Fibroblast of lung (primary cell): ENCODE results near the gene MYO1E. TPM values are rescaled to one million over a fixed set of nuclear protein-coding genes. Genes with fewer than 3 reads are reported as not detected.
"Not testable (repeated sequence)": the region's sequence is repeated elsewhere in the genome, so short reads cannot be mapped to it uniquely, and the experiment has no call there.

Source experiments
- DNase-seq, 2 donors: peaks; one replicate each; pipeline versions ENCODE4 v3.0.0 to v3.0.0-alpha.2; 2010; ENCODE audit warnings: low read depth in 2 of 2
- H2AFZ ChIP-seq: 2 replicates; pipeline ENCODE4 v1.5.1; 2012; ENCODE audit warnings: low read length, control low read depth, inconsistent platforms
- H3K27ac ChIP-seq: 2 replicates; pipeline ENCODE4 v1.5.1; 2011; ENCODE audit warnings: low read length, control low read depth; ENCODE audit not compliant: insufficient read depth
- H3K27me3 ChIP-seq: 2 replicates; pipeline ENCODE4 v1.5.1; 2011; ENCODE audit warnings: mild to moderate bottlenecking, low read length; ENCODE audit not compliant: control insufficient read depth, insufficient read depth
- H3K36me3 ChIP-seq: 2 replicates; pipeline ENCODE4 v1.5.1; 2011; ENCODE audit warnings: low read length; ENCODE audit not compliant: control insufficient read depth, insufficient read depth
- H3K4me1 ChIP-seq: 2 replicates; pipeline ENCODE4 v1.5.1; 2011; ENCODE audit warnings: low read length; ENCODE audit not compliant: control insufficient read depth, insufficient read depth; ENCODE audit errors: extremely low read depth
- H3K4me2 ChIP-seq: 2 replicates; pipeline ENCODE4 v1.5.1; 2011; ENCODE audit warnings: low read length, control low read depth; ENCODE audit not compliant: insufficient read depth; ENCODE audit errors: extremely low read depth
- H3K4me3 ChIP-seq, 4 experiments: fragments of 200-600 bp in 1 of 4; sonication (generic) in 1 of 4; replicated peaks in 1 of 4; 2 replicates each; pipeline ENCODE4 v1.5.1; 2011 to 2016; ENCODE audit warnings: low read length in 4 of 4, low read depth in 3 of 4, mild to moderate bottlenecking in 3 of 4, control low read depth in 2 of 4, inconsistent platforms in 1 of 4, mixed read lengths in 1 of 4; ENCODE audit not compliant: insufficient read depth in 1 of 4; ENCODE audit errors: control extremely low read depth in 1 of 4
- H3K79me2 ChIP-seq: 2 replicates; pipeline ENCODE4 v1.5.1; 2012; ENCODE audit warnings: mild to moderate bottlenecking, low read length, inconsistent platforms; ENCODE audit not compliant: control insufficient read depth, insufficient read depth
- H3K9ac ChIP-seq: 2 replicates; pipeline ENCODE4 v1.5.1; 2011; ENCODE audit warnings: mild to moderate bottlenecking, low read length, control low read depth; ENCODE audit not compliant: insufficient read depth
- H3K9me3 ChIP-seq: 2 replicates; pipeline ENCODE4 v1.5.1; 2012; ENCODE audit warnings: low read depth, low read length; ENCODE audit not compliant: control insufficient read depth, insufficient read depth
- H4K20me1 ChIP-seq: 2 replicates; pipeline ENCODE4 v1.5.1; 2011; ENCODE audit warnings: low read length; ENCODE audit not compliant: control insufficient read depth, insufficient read depth; ENCODE audit errors: extremely low read depth
- EZH2 ChIP-seq: IDR thresholded peaks from 2 replicates; pipeline ENCODE4 v1.5.1; 2012; ENCODE audit warnings: low read length, control low read depth, mild to moderate bottlenecking; ENCODE audit errors: missing control alignments
- polyA plus RNA-seq, 2 donors: library from polyadenylated mRNA; depleted of rRNA in 1 of 2; stranded (reverse) in 1 of 2; unstranded in 1 of 2; fragments of >200 nt; gene quantifications; 2 replicates each; pipeline ENCODE4 v1.2.1, GENCODE V29; 2011 to 2012; ENCODE audit warnings: missing spikeins in 1 of 2
- total RNA-seq: library from RNA; depleted of rRNA; stranded (reverse); fragments of >200 nt; gene quantifications from 2 replicates; pipeline ENCODE4 v1.2.1, GENCODE V29; 2014
- TF ChIP-seq, protein P1 (sequence below), 2 donors: IDR thresholded peaks in 1 of 2; conservative IDR thresholded peaks in 1 of 2; 1 replicate in 1 of 2; 2 replicates in 1 of 2; pipeline ENCODE4 v1.5.1; 2011 to 2012; ENCODE audit warnings: low read length in 2 of 2, control low read depth in 1 of 2, inconsistent platforms in 1 of 2, low read depth in 1 of 2, mild to moderate bottlenecking in 1 of 2

The MYO1E gene
- total and polyA plus RNA-seq, 2 donors (not counting 1 experiment from before 2014, with no cell fraction given) = 27.6 to 84.0 TPM

DNA sequence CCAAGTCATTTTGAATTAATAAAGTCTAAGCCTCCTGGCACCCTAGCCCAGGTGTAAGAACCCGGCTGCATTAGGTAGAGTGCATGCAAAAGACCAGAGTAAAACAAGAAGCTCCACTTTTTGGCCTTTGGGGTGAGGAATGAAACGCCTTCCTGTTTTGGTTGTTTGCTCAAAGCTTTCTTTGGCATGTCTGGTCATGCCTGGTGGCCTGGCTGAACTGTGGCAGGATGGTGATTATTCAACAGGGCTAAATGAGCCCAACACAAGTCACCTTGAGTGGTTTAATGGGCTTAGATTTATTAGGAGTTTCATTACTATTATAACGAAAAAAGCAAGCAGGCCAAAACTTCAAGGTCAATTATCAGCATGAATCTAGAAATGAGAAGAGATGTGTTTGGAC lies 206.9 kb downstream of the MYO1E start:
- Histone ChIP-seq H3K36me3 (peaks cover 10% of the 10 kb centered on the region), H3K9me3 (no peaks in the 10 kb centered on the region), H3K4me2 (no peak overlapping the region), H3K4me3 (no peak overlapping the region), H4K20me1 (no peaks in the 10 kb centered on the region), H3K27ac (no peak overlapping the region), H3K4me1 (peaks cover 15% of the 10 kb centered on the region), H3K27me3 (no peaks in the 10 kb centered on the region), H3K79me2 (no peaks in the 10 kb centered on the region), H3K9ac (no peak overlapping the region), H2AFZ (no peak overlapping the region)
- DNase-seq = peak in 1 of 2 donors; percentile 41
- no peak for TF ChIP-seq EZH2
- TF ChIP-seq, protein P1, sequence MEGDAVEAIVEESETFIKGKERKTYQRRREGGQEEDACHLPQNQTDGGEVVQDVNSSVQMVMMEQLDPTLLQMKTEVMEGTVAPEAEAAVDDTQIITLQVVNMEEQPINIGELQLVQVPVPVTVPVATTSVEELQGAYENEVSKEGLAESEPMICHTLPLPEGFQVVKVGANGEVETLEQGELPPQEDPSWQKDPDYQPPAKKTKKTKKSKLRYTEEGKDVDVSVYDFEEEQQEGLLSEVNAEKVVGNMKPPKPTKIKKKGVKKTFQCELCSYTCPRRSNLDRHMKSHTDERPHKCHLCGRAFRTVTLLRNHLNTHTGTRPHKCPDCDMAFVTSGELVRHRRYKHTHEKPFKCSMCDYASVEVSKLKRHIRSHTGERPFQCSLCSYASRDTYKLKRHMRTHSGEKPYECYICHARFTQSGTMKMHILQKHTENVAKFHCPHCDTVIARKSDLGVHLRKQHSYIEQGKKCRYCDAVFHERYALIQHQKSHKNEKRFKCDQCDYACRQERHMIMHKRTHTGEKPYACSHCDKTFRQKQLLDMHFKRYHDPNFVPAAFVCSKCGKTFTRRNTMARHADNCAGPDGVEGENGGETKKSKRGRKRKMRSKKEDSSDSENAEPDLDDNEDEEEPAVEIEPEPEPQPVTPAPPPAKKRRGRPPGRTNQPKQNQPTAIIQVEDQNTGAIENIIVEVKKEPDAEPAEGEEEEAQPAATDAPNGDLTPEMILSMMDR (conservative IDR thresholded peaks at IDR 0.05 in 1 of 2, IDR thresholded peaks at IDR 0.05 in 1 of 2; ENCODE audit: low read depth in 1 of 2, low read length in 2 of 2) = no peak

DNA sequence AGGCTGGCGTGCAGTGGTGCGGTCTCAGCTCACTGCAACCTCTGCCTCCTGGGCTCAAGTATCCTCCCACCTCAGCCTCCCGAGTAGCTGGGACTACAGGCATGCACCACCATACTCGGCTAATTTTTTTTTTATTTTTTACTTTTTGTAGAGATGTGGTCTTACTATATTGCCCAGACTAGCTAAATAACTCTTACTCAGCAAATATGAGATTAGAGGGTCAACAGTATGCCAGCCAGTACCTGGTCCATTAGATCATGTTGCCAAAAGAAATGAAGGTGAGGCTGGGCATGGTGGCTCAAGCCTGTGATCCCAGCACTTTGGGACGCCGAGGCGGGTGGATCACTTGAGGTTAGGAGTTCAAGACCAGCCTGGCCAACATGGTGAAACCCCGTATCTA lies 210.6 kb downstream of the MYO1E start:
- not testable (repeated sequence) for DNase-seq, H3K4me2 ChIP-seq, H3K27me3 ChIP-seq, H3K9ac ChIP-seq, H3K9me3 ChIP-seq, H3K79me2 ChIP-seq, H2AFZ ChIP-seq, H3K27ac ChIP-seq, H3K4me1 ChIP-seq, H4K20me1 ChIP-seq, H3K4me3 ChIP-seq
- H3K36me3 ChIP-seq = peaks cover 15% of the 10 kb centered on the region

DNA sequence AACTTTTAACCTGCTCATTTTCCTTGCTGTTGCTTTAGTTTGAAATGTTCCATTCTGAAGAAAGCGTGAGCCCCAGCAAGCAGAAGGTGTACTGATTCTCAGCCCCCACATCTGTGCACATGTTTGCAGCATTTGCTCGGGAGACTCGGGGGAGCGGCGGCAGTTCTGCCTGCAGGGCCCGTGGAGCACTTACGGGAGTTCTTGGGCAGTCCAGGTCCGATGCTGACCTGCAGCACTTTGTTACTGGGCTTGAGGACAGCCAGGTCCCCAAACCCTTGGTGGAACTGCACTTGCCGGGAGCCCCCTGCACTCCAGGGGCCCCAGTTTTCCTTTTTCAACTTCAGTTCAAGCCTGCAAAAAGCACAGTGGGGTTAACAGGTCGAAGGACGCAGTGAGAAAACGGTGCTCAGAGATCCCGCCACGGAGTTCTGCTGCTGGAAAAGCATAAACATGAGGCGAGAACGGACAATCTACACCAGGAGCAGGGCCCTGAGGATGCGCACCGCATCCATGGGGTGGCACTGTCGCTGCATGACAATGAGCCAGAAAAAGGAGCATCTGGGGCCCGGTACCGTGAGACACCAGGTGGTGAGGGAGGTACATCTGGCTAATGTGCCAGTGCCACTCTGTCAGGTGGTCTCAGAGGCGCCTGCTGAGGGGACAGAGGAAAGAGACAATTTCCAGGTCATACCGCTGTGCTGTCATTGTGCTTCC lies 211.6 kb downstream of the MYO1E start:
- no peak overlapping the region for H2AFZ ChIP-seq
- no peak overlapping the region for H3K4me2 ChIP-seq
- H3K4me1 ChIP-seq = no peaks in the 10 kb centered on the region
- no peaks in the 10 kb centered on the region for H3K27me3 ChIP-seq
- no peak overlapping the region for H3K9ac ChIP-seq
- TF ChIP-seq, protein P1 (conservative IDR thresholded peaks at IDR 0.05 in 1 of 2, IDR thresholded peaks at IDR 0.05 in 1 of 2; ENCODE audit: low read depth in 1 of 2, low read length in 2 of 2) = peak; percentile 38 to 73
- TF ChIP-seq EZH2 = no peak
- no peaks in the 10 kb centered on the region for H3K79me2 ChIP-seq
- no peaks in the 10 kb centered on the region for H4K20me1 ChIP-seq
- no peaks in the 10 kb centered on the region for H3K9me3 ChIP-seq
- H3K36me3 ChIP-seq = peaks cover 15% of the 10 kb centered on the region
- H3K4me3 ChIP-seq = no peak overlapping the region
- peak in 1 of 2 donors; percentile 44 for DNase-seq
- no peak overlapping the region for H3K27ac ChIP-seq
